Fibroblast of the conjunctiva (primary cell): Measurements from ENCODE around the gene CD59.

Experiments used
- DNase-seq: peaks from one replicate; pipeline ENCODE4 v3.0.0-alpha.2; 2010; ENCODE audit warnings: low read depth

Gene CD59, protein sequence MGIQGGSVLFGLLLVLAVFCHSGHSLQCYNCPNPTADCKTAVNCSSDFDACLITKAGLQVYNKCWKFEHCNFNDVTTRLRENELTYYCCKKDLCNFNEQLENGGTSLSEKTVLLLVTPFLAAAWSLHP

DNA sequence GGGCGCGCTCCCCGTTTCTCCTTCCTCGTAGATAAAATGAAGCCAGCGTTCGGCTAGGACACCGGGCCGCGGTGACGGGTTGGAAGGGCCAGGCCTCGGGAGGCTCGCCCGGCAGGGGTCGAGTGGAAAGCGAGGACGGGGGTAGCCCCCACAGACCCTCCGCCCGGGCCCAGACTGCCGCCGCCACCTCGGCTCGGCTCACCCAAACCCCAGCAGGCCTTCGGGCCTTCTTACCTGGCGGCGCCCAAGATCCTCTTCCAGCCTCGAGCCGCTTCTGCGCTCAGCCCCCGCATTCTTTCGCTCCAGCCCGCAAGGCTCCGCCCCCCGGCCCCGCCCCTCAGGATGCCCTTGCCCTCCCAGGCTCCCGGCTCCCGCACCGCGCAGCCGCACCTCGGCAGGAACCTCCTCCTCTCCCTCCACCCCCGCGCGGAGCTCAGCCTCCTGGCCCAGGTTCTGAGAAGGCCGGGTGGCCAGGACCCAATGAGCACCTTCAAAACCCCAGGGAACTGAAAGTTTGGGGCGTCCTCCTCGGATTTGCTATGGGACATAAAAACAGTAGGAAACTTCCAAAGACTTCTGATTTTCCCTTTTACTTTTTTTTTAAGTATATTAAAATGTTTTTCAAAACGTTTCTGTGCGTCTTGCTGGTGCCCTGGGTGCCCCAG, at the start of gene CD59:
Gene CD59, minus strand, starts transcription at position 276 of the 665 bp plus-strand sequence. CDS start 13,978 bp downstream, outside the sequence.
- peak; percentile 75 for DNase-seq

DNA sequence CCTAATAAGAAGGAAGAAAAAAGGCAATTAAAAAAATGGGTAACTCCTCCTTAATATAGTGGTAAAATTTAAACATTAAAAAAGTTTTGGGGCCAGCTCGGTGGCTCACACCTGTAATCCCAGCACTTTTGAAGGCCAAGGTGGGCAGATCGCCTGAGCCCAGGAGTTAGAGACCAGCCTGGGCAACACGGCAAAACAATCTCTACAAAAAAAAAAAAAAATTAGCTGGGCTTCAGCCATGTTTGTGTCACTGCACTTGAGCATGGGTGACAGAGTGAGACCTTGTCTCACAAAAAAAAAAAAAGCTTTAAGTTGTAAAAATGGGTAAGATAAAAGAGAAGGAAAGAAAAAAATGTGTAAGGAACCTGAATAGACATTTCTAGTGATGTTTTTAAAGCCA, 49.4 kb upstream of the CD59 start:
- DNase-seq, result no peak

DNA sequence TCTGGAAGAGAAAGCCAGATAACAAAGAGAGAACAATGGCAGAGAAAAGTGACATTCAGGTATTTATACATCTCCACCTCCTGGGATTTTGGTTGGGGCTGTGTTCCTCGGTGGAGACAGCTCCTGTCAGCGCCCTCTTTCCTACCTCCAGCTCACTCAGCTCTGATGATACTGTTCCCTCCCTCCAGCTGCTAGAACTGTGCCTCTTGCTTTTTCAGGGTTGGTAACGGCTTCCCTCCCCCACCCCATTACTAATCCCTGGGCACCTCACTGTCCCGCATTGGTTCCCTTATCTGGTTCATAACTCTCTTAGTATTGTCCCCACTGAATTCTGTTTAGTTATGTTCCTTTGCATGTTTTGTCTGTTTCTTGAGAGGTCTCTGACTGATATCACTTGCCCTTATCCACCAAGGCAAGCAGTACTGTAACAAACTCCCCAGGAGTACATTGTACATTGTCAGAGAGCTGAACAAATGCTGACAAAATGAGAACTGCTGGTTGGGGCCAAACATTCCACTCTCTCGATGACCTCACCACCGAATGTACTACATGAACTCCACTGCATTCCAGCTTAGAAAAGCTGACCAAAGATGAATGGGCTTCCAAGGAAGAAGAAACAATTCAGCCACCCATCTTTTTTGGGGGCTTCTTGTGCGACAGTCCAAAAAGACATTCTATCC, 43.8 kb upstream of the CD59 start:
- DNase-seq, result peak; percentile 30

DNA sequence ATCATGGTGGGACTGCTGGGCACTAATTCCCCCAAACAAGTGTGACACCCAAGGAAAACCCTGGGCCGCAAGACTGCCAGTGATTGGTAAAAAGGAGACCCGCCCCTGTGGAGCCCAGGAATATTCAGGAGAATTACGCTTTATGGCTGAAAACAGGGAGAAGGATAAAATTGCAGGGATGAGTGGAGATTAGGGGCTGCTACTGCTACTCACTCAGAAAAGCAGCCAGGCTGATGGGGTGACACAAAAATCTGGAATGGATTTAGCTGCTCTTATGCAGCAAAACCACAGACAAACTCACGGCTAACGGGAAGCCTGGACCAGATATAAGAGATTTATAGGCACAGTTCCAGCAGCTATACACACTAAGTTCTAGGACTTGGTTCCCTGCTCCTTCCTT, 42.5 kb upstream of the CD59 start:
- DNase-seq, result peak; percentile 51

DNA sequence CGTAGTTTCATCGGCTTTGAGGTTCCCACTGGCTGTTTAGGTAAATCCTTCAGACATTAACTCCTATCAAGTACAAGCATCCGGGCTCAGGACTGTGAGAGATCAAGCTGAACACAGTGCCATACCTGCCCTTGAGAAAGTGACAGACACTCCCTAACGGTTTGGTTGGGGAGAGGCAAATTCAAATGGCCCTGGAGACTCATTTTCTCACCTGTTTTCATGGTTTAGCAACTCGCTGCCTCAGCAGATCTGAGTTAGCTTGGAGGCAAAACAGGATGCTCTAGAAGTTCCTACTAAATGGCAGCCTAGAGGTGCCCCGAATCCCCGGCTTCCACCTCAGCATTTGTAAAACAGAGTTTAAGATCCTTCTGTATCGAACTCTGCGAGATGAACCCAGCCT, 41.7 kb upstream of the CD59 start:
- DNase-seq, result no peak

DNA sequence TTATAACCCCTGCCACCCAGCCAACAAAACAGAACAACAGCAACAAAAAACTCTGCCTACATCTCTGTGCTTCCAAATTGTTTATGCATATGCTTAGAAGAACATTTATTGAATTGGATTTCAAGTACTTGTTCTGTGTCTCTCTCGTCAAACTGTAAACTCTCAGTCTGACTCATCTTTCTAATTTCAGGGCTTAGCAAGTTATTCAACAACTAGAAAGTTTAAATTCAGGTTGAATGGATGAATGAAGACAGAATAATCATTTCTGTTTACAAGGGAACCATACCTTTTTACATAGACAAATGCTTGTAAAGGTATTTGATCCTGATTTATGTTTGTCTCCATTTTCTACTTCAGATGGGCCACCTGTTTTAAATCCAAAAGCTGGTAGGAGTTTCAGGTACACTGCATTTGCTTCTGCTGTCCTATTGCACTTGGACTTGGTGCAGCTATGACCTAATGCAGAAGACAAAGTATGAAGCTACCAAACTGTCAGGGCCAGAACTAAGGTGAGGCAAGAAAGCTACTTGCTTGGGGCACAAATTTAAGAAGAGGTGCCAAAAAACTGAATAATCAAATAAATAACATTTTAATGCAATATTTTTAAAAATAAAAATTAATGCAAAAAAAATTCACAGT, 39.7 kb upstream of the CD59 start:
- DNase-seq, result no peak

DNA sequence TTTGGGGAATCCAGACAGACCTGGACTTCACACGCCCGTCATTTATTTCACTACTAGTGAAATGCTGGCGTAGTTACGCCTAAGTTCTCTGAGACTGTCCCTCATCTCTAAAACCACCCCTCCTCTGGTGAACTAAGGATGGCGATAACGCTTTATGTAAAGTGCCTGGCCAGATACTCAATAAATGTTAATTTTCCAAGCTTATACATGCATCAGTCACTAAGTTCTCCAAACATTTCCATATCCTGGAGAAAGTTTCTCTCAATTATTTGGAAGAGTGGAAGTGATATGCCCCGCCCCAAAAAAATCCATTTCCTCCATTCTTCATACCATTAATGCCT, 39.2 kb upstream of the CD59 start:
- no peak for DNase-seq

DNA sequence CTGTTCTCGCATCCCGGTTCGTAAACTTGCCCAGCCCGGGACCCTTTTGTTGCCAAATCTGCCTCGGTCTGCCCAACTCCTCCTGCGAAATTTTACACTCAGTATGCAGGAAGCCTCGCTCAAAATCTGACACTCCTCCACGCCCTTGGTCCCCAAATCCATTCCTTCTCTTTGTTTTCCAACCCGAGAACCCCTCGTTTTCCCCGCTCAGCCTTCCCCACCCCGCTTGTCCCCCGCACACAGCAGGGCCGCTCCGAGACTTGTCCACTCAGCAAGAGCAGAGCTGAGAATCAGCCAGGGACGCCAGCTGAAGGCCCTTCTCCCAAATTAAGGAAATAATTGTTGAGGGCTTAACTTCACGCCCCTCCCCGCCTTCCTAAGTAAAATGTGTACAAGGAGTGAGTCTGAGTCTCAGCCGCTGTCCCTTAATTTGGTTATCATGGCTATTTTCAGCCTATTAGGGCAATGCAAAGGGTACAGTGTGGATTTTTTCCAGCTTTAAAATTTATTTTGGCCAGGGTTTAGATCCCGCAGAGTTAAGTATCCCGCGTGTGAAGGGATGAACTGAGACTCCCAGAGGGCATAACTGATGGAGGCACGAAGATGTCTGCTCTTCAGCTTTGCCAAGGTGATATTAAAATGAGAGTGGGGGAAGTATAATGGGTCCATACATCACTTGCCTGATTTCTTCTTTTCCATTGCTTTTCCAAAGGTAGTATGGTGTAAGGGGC, 38.7 kb upstream of the CD59 start:
- no peak for DNase-seq

DNA sequence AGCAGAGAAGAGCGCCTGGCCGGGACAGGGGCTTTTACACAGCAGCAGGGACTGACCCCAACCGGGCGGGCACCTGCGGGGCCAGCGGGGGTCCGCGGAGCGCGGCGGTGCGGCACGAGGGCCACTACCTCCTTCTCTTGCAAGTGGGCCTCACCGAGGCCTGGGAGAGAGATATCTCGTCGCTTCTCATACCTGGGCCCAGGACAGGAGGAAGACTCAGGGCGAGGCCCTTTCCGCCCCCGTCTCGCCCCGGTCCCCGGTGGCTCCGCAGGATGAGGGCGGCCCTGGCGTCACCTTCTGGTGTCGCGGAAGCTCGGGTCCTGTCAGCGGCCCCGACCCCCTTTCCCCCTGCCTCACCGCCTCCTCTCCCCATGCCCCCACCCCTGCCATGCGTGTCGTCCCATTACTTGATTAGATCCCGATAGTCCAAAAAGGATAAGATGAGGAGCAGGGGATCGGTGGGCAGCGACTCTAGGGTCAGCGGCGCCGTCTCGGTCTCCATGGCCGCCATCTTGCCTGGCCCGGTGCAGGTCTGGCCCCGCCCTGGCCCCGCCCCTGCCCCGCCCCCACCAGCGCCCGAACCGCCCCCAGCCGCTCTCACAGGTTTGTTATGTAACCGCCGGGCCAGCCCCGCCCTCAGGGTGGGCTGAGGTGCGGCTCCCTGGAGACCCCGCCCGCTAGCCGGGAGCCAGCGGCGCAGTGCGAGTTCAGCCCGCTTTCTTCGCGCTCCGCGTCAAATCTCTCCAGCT, 37.9 kb upstream of the CD59 start, which contains the start of gene FBXO3:
Gene FBXO3, minus strand, starts transcription at position 534 of the 749 bp plus-strand sequence. Its CDS starts 23 bp downstream, at position 511.
- DNase-seq, result peak; percentile 31

DNA sequence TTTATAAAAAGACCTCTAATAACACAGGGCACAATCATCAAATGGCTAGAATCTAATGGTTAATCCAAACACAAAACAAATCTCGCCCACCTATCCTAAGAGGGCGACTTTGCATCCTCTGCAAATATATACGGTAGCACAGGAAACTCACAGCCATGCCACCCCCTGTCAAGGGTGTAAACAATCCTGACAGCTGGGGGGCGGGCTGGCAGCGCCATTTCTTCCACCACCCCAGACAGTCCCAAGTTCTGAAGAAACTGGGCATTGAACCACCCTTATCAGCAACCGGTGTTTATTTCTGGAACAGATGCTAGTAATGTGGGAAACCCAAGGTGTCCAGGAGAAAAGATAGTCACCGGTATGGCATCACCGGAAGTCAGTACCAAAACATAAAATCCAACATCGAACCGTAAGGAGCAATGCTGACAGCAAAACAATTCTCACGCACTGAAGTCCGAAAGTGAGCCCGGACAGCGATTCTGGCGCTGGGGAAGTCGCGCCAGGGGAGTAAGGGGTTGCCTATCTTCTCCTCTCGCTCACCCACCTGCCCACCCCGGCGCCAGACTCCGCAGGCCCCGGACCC, 37.3 kb upstream of the CD59 start:
- DNase-seq, result no peak

DNA sequence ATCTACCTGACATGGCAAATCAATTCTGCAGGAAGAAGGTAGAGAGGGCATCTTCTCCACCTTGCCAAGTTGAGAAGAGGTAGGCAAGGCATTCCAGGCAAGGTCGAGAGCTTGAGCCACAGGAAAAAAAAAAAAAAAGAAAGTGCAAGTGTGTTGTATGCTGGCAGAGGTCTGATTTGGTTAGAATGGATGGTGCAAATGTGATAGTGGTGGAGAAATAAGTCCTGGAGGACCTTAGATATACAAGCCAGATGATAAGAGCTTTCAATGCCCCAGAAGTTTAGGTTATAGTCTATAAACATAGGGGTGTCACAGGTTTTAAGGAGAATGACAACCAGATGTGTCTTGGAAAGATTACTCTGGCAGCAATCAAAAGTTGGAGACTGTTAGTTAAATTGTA, 36.6 kb upstream of the CD59 start:
- no peak for DNase-seq

DNA sequence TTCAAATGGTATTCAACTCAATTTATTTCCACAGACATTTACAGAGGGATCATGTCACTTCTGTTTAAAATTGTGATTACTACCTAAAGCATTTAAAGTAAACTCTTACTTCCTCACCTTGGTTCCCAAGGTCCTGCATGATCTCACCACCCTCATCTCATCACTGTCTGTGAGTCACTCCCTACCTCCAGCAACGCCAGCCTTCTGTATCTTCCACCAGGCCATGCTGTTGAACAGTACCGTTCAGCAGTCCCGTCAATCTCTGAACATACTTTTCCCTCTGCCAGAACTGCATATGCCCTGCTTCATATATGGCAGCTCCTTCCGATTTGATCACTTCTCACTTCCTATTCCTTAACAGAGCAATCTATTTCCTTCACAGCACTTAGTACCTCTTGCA, 36.1 kb upstream of the CD59 start:
- DNase-seq, result no peak

DNA sequence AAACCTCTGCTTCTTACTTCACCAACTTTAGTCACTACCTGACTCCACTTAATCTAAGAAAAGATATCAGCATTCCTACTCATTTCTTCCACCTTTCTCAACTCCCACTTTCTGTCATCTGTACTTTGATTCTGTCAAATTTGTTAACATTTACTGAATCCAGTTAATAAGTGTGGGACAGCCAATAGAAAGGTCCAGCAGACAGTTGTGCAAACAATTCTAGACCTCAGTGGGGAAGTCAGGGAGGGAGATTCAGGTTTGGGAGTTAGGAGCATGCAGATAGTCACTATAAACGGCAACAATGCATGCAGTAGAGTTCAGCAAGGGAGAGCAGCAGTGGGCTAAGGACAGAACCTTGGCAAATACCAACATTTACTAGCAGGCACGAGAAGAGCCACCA, 34.0 kb upstream of the CD59 start:
- DNase-seq, result no peak

DNA sequence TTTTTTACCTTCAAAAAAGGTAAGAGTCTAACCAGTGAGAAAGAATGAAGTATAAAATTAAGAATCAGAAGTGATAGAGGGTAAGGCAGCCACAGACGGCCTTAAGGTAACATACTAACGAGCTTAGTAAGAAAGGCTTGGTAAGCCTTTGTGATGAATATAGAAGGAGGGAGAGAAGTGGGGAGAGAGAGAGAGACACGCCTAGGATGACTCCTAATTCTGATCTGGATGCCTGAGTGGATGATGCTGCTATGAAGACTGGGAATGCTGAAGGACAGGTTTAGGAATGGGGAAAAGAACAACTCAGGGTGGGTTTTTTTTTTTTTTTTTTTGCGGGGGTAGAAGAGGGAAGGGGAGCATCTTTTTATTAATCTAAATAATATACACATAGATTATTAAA, 33.3 kb upstream of the CD59 start:
- no peak for DNase-seq

DNA sequence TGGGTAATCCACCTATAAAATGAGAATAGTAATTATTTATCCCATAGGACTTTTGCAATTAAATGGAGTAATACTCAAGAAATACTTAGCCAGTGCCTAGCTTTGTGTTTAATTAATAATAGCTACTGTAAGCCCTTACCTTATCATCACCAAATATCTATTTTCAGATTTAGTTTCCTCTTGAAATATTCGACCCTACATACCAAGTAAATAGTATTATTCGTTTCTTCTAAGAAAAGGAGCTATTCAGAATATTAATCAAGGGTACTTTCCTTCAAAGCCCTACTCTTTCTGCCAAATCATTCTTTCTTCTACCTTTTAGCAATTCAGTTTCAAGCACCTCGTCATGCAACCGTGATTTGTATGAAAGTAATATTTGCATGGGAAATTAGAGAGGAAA, 31.4 kb upstream of the CD59 start:
- DNase-seq, result no peak

DNA sequence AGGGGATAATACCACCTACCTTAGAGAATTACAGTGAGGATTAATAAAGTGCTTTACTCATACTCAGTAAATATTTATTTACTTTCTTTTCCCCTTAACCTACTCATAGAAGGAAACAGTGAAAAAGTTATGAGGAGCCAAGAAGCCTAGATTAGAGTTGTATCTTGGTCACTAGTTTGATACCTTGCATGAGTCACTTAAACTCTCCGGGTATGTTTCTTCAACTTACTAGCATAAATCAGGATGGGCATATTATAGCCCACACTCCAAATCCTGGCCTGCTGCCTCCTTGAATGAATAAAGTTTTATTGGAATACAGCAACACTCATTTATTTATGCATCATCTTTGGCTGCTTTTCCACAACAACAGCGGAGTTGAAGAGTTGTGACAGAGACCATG, 29.9 kb upstream of the CD59 start:
- DNase-seq, result no peak

DNA sequence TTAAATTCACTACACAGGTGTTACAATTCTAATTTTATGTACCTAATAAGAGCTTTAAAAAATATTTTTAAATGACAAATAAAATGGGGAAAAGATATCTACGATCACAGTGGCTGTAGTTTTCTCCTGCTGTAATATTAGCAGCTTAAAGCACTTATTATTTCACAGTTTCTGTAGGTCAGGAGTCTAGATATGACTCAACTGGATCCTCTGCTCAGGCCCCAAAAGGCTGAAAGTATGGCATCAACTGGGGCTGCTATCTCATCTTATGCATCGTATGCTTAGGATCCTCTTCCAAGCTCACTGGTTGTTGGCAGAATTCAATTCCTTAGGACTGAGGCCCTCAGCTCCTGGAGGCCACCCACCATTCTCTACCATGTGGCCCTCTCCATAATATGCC, 25.2 kb upstream of the CD59 start:
- DNase-seq, result no peak

DNA sequence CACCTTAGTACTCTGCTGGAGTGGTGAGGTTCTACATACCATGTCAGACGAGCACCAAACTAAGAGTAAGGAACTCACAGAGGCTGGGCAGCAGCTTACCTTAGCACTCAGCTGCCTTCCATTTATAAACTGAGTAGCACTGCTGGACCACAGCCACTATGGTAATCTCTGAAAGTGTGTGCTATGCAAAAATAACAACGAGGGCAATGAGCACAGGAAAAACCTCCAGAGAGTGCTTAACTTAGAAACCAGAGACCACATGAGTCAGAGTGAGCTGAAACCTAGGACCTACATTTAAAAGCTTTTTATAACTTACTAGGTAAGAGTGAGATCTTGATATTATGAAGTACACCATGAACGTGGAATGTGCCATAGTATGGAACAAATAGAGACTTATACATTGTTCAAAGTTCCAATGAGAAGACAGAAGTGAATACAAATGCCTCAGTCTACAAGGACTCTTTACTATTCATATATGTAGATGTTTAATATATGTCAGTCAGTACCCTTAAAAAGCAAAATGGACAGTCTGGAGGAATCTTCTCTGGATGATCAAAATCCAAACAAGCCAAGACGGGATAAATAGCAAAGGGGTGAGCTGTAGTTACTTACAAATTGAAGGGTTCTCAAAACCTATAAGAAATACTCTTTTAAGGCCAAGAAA, 17.2 kb upstream of the CD59 start:
- DNase-seq, result no peak

DNA sequence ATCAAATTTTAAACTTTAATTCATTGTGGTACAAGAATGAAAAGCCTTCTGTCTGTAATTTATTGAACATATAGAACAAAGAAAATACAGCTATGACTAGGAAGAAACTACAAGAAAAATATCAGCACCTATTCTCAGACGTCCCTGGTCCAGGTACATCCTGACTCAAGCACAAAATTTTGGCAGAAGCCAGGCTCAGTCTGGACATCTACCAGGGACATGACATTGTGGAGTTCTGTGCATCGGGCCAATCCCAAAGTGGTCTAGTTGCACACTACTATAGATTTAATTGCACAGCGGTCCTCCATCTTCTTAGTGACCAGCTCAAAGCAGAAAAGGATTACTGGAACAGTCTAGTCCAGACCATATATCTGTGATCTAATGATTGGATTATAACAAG, 15.7 kb upstream of the CD59 start:
- DNase-seq, result no peak

DNA sequence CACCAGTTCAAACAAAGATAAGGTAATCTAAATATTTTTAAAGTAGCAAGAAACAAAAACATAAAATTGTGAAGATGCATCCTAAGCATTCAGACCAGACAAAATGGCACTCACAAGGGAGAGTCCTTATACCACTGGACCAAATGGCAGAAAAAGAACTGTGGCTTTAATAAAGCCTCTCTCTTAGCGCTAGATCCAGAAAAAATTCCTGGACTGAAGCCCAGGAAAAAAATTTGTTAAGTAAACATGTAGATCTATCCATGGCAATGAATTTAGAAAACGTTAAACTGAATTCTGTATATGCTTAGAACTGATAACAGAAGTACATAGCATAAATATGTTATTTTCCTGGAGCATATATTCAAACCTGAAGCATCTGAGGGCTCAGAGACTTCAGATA, 11.8 kb upstream of the CD59 start:
- DNase-seq, result no peak

DNA sequence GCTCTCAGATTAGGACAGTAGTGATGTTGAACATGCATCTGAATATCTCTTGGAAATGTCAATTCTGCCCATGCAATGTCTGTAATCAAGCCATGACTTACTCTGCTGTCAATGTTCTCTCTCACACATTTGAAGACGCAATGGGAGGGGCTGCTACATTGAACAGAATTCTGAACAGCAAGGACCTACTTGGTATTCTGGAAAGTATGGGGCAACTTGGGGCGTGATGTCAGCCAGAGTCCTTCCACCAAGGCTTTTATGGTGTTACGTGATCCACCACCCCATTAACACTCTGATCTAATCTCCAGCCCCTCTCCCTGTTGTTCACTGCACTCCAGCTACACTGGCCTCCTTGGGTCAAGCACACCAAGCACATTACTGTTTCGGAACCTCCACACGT, 7.1 kb upstream of the CD59 start:
- DNase-seq, result no peak
